ENCODE measurements around the gene STIMATE. TPM values are rescaled to one million over a fixed set of nuclear protein-coding genes. Genes with fewer than 3 reads are reported as not detected.

The STIMATE gene
- polyA plus RNA-seq, 1 donor from 2014 or later = 14.6 TPM

GRCh38 chr3:52895418-52895817, 1.9 kb downstream of the STIMATE start:
- no peaks in the 10 kb centered on the region for H3K27me3 ChIP-seq (ENCODE audit: insufficient read depth, low read depth, low read length)
- TF ChIP-seq MXI1 (conservative IDR thresholded peaks at IDR 0.05; ENCODE audit: poor library complexity, severe bottlenecking) = peak; percentile 60
- no peak for TF ChIP-seq EP300 (conservative IDR thresholded peaks at IDR 0.05; ENCODE audit: poor library complexity, severe bottlenecking)
- TF ChIP-seq POLR2AphosphoS5 (IDR thresholded peaks at IDR 0.05) = peak; percentile 17
- no peak overlapping the region for H3K9ac ChIP-seq (ENCODE audit: low read length)
- no peaks in the 10 kb centered on the region for H3F3A ChIP-seq (ENCODE audit: insufficient read depth, low read length, poor library complexity, severe bottlenecking)
- H3K27ac ChIP-seq (ENCODE audit: low read length) = peak overlapping the region; percentile 28
- H3K4me2 ChIP-seq (ENCODE audit: low read length) = no peak overlapping the region
- no peaks in the 10 kb centered on the region for H3K9me2 ChIP-seq (ENCODE audit: insufficient read depth, low read length)
- no peaks in the 10 kb centered on the region for H3K36me3 ChIP-seq (ENCODE audit: insufficient read depth, low read length)
- no peaks in the 10 kb centered on the region for H3K79me2 ChIP-seq (replicated peaks; ENCODE audit: insufficient read depth, low read length)
- H4K20me1 ChIP-seq (ENCODE audit: insufficient read depth) = no peaks in the 10 kb centered on the region
- H2AFZ ChIP-seq (ENCODE audit: low read depth, low read length) = no peak overlapping the region
- H3K4me3 ChIP-seq (ENCODE audit: low read length) = peak overlapping the region; percentile 85
- H3K9me3 ChIP-seq (ENCODE audit: low read length) = no peaks in the 10 kb centered on the region

- no peaks in the 10 kb centered on the region for H3F3A ChIP-seq (ENCODE audit: insufficient read depth, low read length, poor library complexity, severe bottlenecking)
- H3K27me3 ChIP-seq (ENCODE audit: insufficient read depth, low read depth, low read length) = no peaks in the 10 kb centered on the region
- no peak overlapping the region for H3K9ac ChIP-seq (ENCODE audit: low read length)
- no peak overlapping the region for H2AFZ ChIP-seq (ENCODE audit: low read depth, low read length)
- H3K9me3 ChIP-seq (ENCODE audit: low read length) = no peaks in the 10 kb centered on the region
- no peaks in the 10 kb centered on the region for H3K79me2 ChIP-seq (replicated peaks; ENCODE audit: insufficient read depth, low read length)
- H3K4me3 ChIP-seq (ENCODE audit: low read length) = peak overlapping the region; percentile 85
- no peak overlapping the region for H3K4me2 ChIP-seq (ENCODE audit: low read length)
- no peak for TF ChIP-seq MXI1 (conservative IDR thresholded peaks at IDR 0.05; ENCODE audit: poor library complexity, severe bottlenecking)
- no peak for TF ChIP-seq TAF1 (IDR thresholded peaks at IDR 0.05; ENCODE audit: low read depth)
- TF ChIP-seq EP300 (conservative IDR thresholded peaks at IDR 0.05; ENCODE audit: poor library complexity, severe bottlenecking) = no peak
- TF ChIP-seq SMC3 (conservative IDR thresholded peaks at IDR 0.05; ENCODE audit: poor library complexity) = no peak
- TF ChIP-seq RAD21 (conservative IDR thresholded peaks at IDR 0.05) = no peak
- no peak for TF ChIP-seq POLR2AphosphoS5 (IDR thresholded peaks at IDR 0.05)
- TF ChIP-seq EZH2 (IDR thresholded peaks at IDR 0.05; ENCODE audit: borderline replicate concordance, insufficient read depth, low read length, poor library complexity, severe bottlenecking) = no peak
- TF ChIP-seq, protein P1, sequence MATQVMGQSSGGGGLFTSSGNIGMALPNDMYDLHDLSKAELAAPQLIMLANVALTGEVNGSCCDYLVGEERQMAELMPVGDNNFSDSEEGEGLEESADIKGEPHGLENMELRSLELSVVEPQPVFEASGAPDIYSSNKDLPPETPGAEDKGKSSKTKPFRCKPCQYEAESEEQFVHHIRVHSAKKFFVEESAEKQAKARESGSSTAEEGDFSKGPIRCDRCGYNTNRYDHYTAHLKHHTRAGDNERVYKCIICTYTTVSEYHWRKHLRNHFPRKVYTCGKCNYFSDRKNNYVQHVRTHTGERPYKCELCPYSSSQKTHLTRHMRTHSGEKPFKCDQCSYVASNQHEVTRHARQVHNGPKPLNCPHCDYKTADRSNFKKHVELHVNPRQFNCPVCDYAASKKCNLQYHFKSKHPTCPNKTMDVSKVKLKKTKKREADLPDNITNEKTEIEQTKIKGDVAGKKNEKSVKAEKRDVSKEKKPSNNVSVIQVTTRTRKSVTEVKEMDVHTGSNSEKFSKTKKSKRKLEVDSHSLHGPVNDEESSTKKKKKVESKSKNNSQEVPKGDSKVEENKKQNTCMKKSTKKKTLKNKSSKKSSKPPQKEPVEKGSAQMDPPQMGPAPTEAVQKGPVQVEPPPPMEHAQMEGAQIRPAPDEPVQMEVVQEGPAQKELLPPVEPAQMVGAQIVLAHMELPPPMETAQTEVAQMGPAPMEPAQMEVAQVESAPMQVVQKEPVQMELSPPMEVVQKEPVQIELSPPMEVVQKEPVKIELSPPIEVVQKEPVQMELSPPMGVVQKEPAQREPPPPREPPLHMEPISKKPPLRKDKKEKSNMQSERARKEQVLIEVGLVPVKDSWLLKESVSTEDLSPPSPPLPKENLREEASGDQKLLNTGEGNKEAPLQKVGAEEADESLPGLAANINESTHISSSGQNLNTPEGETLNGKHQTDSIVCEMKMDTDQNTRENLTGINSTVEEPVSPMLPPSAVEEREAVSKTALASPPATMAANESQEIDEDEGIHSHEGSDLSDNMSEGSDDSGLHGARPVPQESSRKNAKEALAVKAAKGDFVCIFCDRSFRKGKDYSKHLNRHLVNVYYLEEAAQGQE (IDR thresholded peaks at IDR 0.05; ENCODE audit: borderline replicate concordance) = no peak
- TF ChIP-seq, protein P2, sequence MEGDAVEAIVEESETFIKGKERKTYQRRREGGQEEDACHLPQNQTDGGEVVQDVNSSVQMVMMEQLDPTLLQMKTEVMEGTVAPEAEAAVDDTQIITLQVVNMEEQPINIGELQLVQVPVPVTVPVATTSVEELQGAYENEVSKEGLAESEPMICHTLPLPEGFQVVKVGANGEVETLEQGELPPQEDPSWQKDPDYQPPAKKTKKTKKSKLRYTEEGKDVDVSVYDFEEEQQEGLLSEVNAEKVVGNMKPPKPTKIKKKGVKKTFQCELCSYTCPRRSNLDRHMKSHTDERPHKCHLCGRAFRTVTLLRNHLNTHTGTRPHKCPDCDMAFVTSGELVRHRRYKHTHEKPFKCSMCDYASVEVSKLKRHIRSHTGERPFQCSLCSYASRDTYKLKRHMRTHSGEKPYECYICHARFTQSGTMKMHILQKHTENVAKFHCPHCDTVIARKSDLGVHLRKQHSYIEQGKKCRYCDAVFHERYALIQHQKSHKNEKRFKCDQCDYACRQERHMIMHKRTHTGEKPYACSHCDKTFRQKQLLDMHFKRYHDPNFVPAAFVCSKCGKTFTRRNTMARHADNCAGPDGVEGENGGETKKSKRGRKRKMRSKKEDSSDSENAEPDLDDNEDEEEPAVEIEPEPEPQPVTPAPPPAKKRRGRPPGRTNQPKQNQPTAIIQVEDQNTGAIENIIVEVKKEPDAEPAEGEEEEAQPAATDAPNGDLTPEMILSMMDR (IDR thresholded peaks at IDR 0.05; ENCODE audit: poor library complexity, severe bottlenecking) = no peak
- no peaks in the 10 kb centered on the region for H3K36me3 ChIP-seq (ENCODE audit: insufficient read depth, low read length)
- peak overlapping the region; percentile 28 for H3K27ac ChIP-seq (ENCODE audit: low read length)
- no peaks in the 10 kb centered on the region for H3K9me2 ChIP-seq (ENCODE audit: insufficient read depth, low read length)
- no peaks in the 10 kb centered on the region for H4K20me1 ChIP-seq (ENCODE audit: insufficient read depth)
These were observed 2.6 kb downstream of the STIMATE start for GRCh38 chr3:52894756-52895155.

Measured in neural cell (in vitro differentiated cells).